Sigmoid colon (tissue), 7 donors: ENCODE data around the gene KRTAP12-2. TPM values are rescaled to one million over a fixed set of nuclear protein-coding genes. Genes with fewer than 3 reads are reported as not detected.
A peak's percentile ranks its signal among the peaks of the same experiment; 100 is the strongest.

Experiments
- DNase-seq: peaks from one replicate; pipeline ENCODE4 v3.0.0-alpha.2; 2019
- H3K27ac ChIP-seq, 4 donors: fragments of 200-600 bp; sonication (generic); one replicate each; pipeline ENCODE4 v1.5.1; 2016 to 2019; ENCODE audit warnings: mild to moderate bottlenecking in 1 of 4
- H3K27me3 ChIP-seq, 3 donors: fragments of 200-600 bp; sonication (generic); one replicate each; pipeline ENCODE4 v1.5.1; 2019; ENCODE audit warnings: mild to moderate bottlenecking in 1 of 3
- H3K36me3 ChIP-seq, 4 donors: fragments of 200-600 bp; sonication (generic); one replicate each; pipeline ENCODE4 v1.5.1; 2016 to 2019
- H3K4me1 ChIP-seq, 4 donors: fragments of 200-600 bp; sonication (generic); one replicate each; pipeline ENCODE4 v1.5.1; 2017 to 2019
- H3K4me3 ChIP-seq, 4 donors: fragments of 200-600 bp; sonication (generic); one replicate each; pipeline ENCODE4 v1.5.1; 2017 to 2019; ENCODE audit warnings: mild to moderate bottlenecking in 2 of 4, moderate library complexity in 1 of 4
- H3K9me3 ChIP-seq, 4 donors: fragments of 200-600 bp in 3 of 4; sonication (generic) in 3 of 4; one replicate each; pipeline versions ENCODE4 v1.5.1 to v1.6.1; 2013 to 2019
- CTCF ChIP-seq, 4 experiments: fragments of 450-650 bp in 3 of 4; fragments of 200-600 bp in 1 of 4; IDR thresholded peaks; one replicate each; pipeline ENCODE4 v1.5.1; 2016 to 2019; ENCODE audit warnings: antibody characterized with exemption in 4 of 4, mild to moderate bottlenecking in 3 of 4, moderate library complexity in 2 of 4
- EP300 ChIP-seq, 4 donors: sonication (generic); formaldehyde crosslinking; IDR thresholded peaks; one replicate each; pipeline ENCODE4 v1.6.1; 2017; ENCODE audit warnings: antibody characterized with exemption in 4 of 4
- POLR2A ChIP-seq, 2 donors: fragments of 450-650 bp; IDR thresholded peaks; one replicate each; pipeline ENCODE4 v1.6.1; 2016; ENCODE audit warnings: antibody characterized with exemption in 2 of 2, mild to moderate bottlenecking in 2 of 2, moderate library complexity in 2 of 2
- POLR2AphosphoS5 ChIP-seq, 4 donors: sonication (generic); formaldehyde crosslinking; IDR thresholded peaks; one replicate each; pipeline ENCODE4 v1.6.1; 2017; ENCODE audit warnings: antibody characterized with exemption in 4 of 4
- WGBS, 2 donors: extraction: QIAGEN DNeasy Blood & Tissue Kit; methylation state at CpG; one replicate each; pipeline ENCODE4 v1.1.7; 2013; 5-methylcytosine and 5-hydroxymethylcytosine counted together
- intact Hi-C: fragments of 100-400 bp; cut with DNase I; formaldehyde crosslinking; loops from one replicate; pipeline ENCODE4 v1.15.1; 2023
- polyA plus RNA-seq, 3 donors: library from polyadenylated mRNA; stranded (reverse); fragments of 200-250 nt; gene quantifications; one replicate each; pipeline ENCODE4 v1.2.3, GENCODE V29; 2013
- total RNA-seq, 4 donors: library from RNA; depleted of rRNA; stranded (reverse); fragments of >200 nt; gene quantifications; one replicate each; pipeline ENCODE4 v1.1.0, GENCODE V29; 2016
- donor health status: healthy with polysubstance abuse.
- donor health status: Bipolar disorder and iron deficiency.
- donor health status: healthy.

Gene KRTAP12-2
- total and polyA plus RNA-seq, 7 donors: not detected

- no peaks in the 10 kb centered on the region for H3K9me3 ChIP-seq
- TF ChIP-seq POLR2AphosphoS5 (IDR thresholded peaks at IDR 0.05) (no peak), EP300 (IDR thresholded peaks at IDR 0.05) (no peak), POLR2A (IDR thresholded peaks at IDR 0.05) (no peak), CTCF (IDR thresholded peaks at IDR 0.05) (no peak)
- no peak overlapping the region for H3K4me3 ChIP-seq
- peaks cover 0 to 12% (median 8%) of the 10 kb centered on the region in 4 donors for H3K4me1 ChIP-seq
- no peak overlapping the region for H3K27ac ChIP-seq
- peaks cover 32 to 90% (median 74%) of the 10 kb centered on the region in 3 donors for H3K27me3 ChIP-seq
- intact Hi-C loops: no loop called here
- H3K36me3 ChIP-seq: no peaks in the 10 kb centered on the region
- no peak for DNase-seq
- 13 to 38% methylated on average over 54 of the region's 54 CpGs for WGBS, 2 donors
Observed at GRCh38 chr21:44706026-44706705, 39.4 kb upstream of the KRTAP12-2 start.

DNA sequence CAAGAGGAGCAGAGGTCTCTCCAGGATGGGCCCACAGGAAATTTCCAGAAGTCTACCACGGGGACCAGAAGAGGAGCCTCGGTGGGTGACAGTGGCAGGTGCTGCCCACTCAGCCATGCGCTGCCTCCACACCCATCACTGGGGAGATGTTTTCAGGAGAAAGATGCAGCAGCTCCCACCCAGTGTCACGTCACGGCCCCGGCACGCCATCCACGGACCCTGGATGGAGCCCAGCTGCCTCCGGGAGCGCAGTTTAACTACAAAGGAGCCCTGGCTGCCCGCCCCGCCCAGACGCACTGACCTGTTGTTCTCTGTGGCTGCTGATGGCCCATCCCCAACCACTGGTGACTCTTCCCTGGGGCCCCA, 37.9 kb upstream of the KRTAP12-2 start:
- Histone ChIP-seq H3K9me3 (no peaks in the 10 kb centered on the region), H3K27me3 (peaks cover 27 to 90% (median 74%) of the 10 kb centered on the region in 3 donors), H3K4me3 (no peak overlapping the region), H3K27ac (no peak overlapping the region), H3K36me3 (no peaks in the 10 kb centered on the region), H3K4me1 (peaks cover 0 to 5% (median 4%) of the 10 kb centered on the region in 4 donors)
- intact Hi-C loops: no loop called here
- TF ChIP-seq POLR2A (IDR thresholded peaks at IDR 0.05) (no peak), EP300 (IDR thresholded peaks at IDR 0.05) (no peak), CTCF (IDR thresholded peaks at IDR 0.05) (no peak), POLR2AphosphoS5 (IDR thresholded peaks at IDR 0.05) (no peak)
- 27 to 43% methylated on average over 13 of the region's 13 CpGs for WGBS, 2 donors
- peak; percentile 34 for DNase-seq

- H3K27me3 ChIP-seq: peaks cover 21 to 90% (median 71%) of the 10 kb centered on the region in 3 donors
- no peak for DNase-seq
- intact Hi-C loops: no loop called here
- WGBS, 2 donors: 40 to 54% methylated on average over 13 of the region's 13 CpGs
- no peaks in the 10 kb centered on the region for H3K36me3 ChIP-seq
- no peak overlapping the region for H3K4me3 ChIP-seq
- no peak overlapping the region for H3K27ac ChIP-seq
- H3K9me3 ChIP-seq: no peaks in the 10 kb centered on the region
- no peak for TF ChIP-seq EP300 (IDR thresholded peaks at IDR 0.05)
- no peak for TF ChIP-seq POLR2A (IDR thresholded peaks at IDR 0.05)
- no peak for TF ChIP-seq CTCF (IDR thresholded peaks at IDR 0.05)
- no peak for TF ChIP-seq POLR2AphosphoS5 (IDR thresholded peaks at IDR 0.05)
- no peaks in the 10 kb centered on the region for H3K4me1 ChIP-seq
Observed at GRCh38 chr21:44703731-44704635, 37.3 kb upstream of the KRTAP12-2 start.

- Histone ChIP-seq H3K4me3 (no peak overlapping the region), H3K9me3 (no peaks in the 10 kb centered on the region), H3K4me1 (no peaks in the 10 kb centered on the region), H3K27me3 (peaks cover 20 to 90% (median 71%) of the 10 kb centered on the region in 3 donors), H3K27ac (no peak overlapping the region), H3K36me3 (no peaks in the 10 kb centered on the region)
- intact Hi-C loops: no loop called here
- TF ChIP-seq EP300 (IDR thresholded peaks at IDR 0.05): no peak
- TF ChIP-seq POLR2AphosphoS5 (IDR thresholded peaks at IDR 0.05): no peak
- no peak for TF ChIP-seq POLR2A (IDR thresholded peaks at IDR 0.05)
- TF ChIP-seq CTCF (IDR thresholded peaks at IDR 0.05): no peak
- no peak for DNase-seq
- 39 to 51% methylated on average over 16 of the region's 16 CpGs for WGBS, 2 donors
Observed at GRCh38 chr21:44702973-44703730, 36.4 kb upstream of the KRTAP12-2 start.
